Duodenal mucosa (tissue), 2 donors: ENCODE measurements around the gene PGGT1B.

Experiments used
- H3K27ac ChIP-seq: one replicate; pipeline ENCODE4 v1.7.0; 2013; ENCODE audit warnings: low read depth, low read length
- H3K27me3 ChIP-seq, 2 donors: one replicate each; pipeline ENCODE4 v1.7.0; 2013; ENCODE audit warnings: low read length in 2 of 2, control low read depth in 1 of 2; ENCODE audit not compliant: insufficient read depth in 2 of 2, control insufficient read depth in 1 of 2
- H3K36me3 ChIP-seq, 2 donors: one replicate each; pipeline ENCODE4 v1.7.0; 2013; ENCODE audit warnings: low read length in 2 of 2, control low read depth in 1 of 2; ENCODE audit not compliant: insufficient read depth in 2 of 2, control insufficient read depth in 1 of 2
- H3K4me1 ChIP-seq, 2 donors: one replicate each; pipeline ENCODE4 v1.7.0; 2013; ENCODE audit warnings: low read length in 2 of 2, control low read depth in 1 of 2; ENCODE audit not compliant: insufficient read depth in 2 of 2, control insufficient read depth in 1 of 2
- H3K4me3 ChIP-seq, 2 donors: one replicate each; pipeline ENCODE4 v1.7.0; 2013; ENCODE audit warnings: low read length in 2 of 2, low read depth in 1 of 2
- H3K9ac ChIP-seq, 2 donors: one replicate each; pipeline ENCODE4 v1.7.0; 2013; ENCODE audit warnings: low read length in 2 of 2, low read depth in 1 of 2
- H3K9me3 ChIP-seq, 2 donors: one replicate each; pipeline ENCODE4 v1.7.0; 2013; ENCODE audit warnings: low read length in 2 of 2, control low read depth in 1 of 2; ENCODE audit not compliant: control insufficient read depth in 1 of 2

Gene PGGT1B

GRCh38 chr5:115170134-115170928 lies 92.3 kb downstream of the PGGT1B start:
- Histone ChIP-seq H3K4me1 (peaks cover 18 to 19% of the 10 kb centered on the region in 2 donors), H3K9ac (peak overlapping the region; percentile 72 to 87), H3K27me3 (peaks cover 0 to 3% of the 10 kb centered on the region in 2 donors), H3K27ac (peak overlapping the region; percentile 93), H3K36me3 (peaks cover 0 to 6% of the 10 kb centered on the region in 2 donors), H3K9me3 (peaks cover 0 to 11% of the 10 kb centered on the region in 2 donors), H3K4me3 (peak overlapping the region; percentile 80 to 90)

GRCh38 chr5:115169487-115170133 lies 93.1 kb downstream of the PGGT1B start, which contains the start of gene TRIM36:
Gene TRIM36, minus strand, starts transcription at chr5:115169908. Its CDS starts 274 bp downstream, at chr5:115169634.
- Histone ChIP-seq H3K4me3 (peak within 1 kb of the TSS; percentile 80 to 90), H3K9me3 (peaks cover 0 to 12% of the 10 kb centered on the region in 2 donors), H3K27ac (peak within 1 kb of the TSS; percentile 93), H3K9ac (peak within 1 kb of the TSS; percentile 92 to 95), H3K27me3 (peaks cover 0 to 3% of the 10 kb centered on the region in 2 donors), H3K36me3 (peaks cover 0 to 7% of the 10 kb centered on the region in 2 donors), H3K4me1 (peaks cover 11 to 16% of the 10 kb centered on the region in 2 donors)

- Histone ChIP-seq H3K4me3 (peak overlapping the region; percentile 80 to 90), H3K9ac (peak overlapping the region; percentile 92 to 95), H3K27me3 (peaks cover 0 to 3% of the 10 kb centered on the region in 2 donors), H3K9me3 (peaks cover 0 to 12% of the 10 kb centered on the region in 2 donors), H3K36me3 (peaks cover 0 to 7% of the 10 kb centered on the region in 2 donors), H3K27ac (peak overlapping the region; percentile 92), H3K4me1 (peaks cover 6 to 11% of the 10 kb centered on the region in 2 donors)
Measured at GRCh38 chr5:115168829-115169486, 93.7 kb downstream of the PGGT1B start.

- Histone ChIP-seq H3K4me1 (peaks cover under 1 to 4% of the 10 kb centered on the region in 2 donors), H3K27me3 (peaks cover 0 to 3% of the 10 kb centered on the region in 2 donors), H3K36me3 (peaks cover 0 to 11% of the 10 kb centered on the region in 2 donors), H3K9me3 (peaks cover 0 to 12% of the 10 kb centered on the region in 2 donors), H3K27ac (no peak overlapping the region), H3K4me3 (no peak overlapping the region), H3K9ac (no peak overlapping the region)
Measured at GRCh38 chr5:115166744-115167393, 95.8 kb downstream of the PGGT1B start.

- Histone ChIP-seq H3K36me3 (peaks cover 0 to 12% of the 10 kb centered on the region in 2 donors), H3K9me3 (peaks cover 0 to 12% of the 10 kb centered on the region in 2 donors), H3K27ac (no peak overlapping the region), H3K9ac (no peak overlapping the region), H3K4me3 (no peak overlapping the region), H3K4me1 (no peaks in the 10 kb centered on the region), H3K27me3 (no peaks in the 10 kb centered on the region)
Measured at GRCh38 chr5:115165790-115166189, 96.9 kb downstream of the PGGT1B start.

GRCh38 chr5:115160975-115161475 lies 101.7 kb downstream of the PGGT1B start:
- Histone ChIP-seq H3K4me1 (no peaks in the 10 kb centered on the region), H3K9me3 (peaks cover 0 to 7% of the 10 kb centered on the region in 2 donors), H3K36me3 (peaks cover 0 to 17% of the 10 kb centered on the region in 2 donors), H3K27ac (no peak overlapping the region), H3K9ac (no peak overlapping the region), H3K27me3 (no peaks in the 10 kb centered on the region), H3K4me3 (no peak overlapping the region)
